Ishikawa (cell line): ENCODE data around the gene GPR151.

ENCODE experiments used
- CEBPB ChIP-seq: IDR thresholded peaks from 2 replicates; pipeline ENCODE4 v1.6.1; 2012
- CREB1 ChIP-seq: IDR thresholded peaks from 2 replicates; pipeline ENCODE4 v1.6.1; 2012; ENCODE audit warnings: low read depth
- NFIC ChIP-seq: IDR thresholded peaks from 2 replicates; pipeline ENCODE4 v1.6.1; 2012
- RAD21 ChIP-seq: IDR thresholded peaks from 2 replicates; pipeline ENCODE4 v1.6.1; 2012; ENCODE audit warnings: low read depth
- TAF1 ChIP-seq: IDR thresholded peaks from 2 replicates; pipeline ENCODE4 v1.6.1; 2012; ENCODE audit warnings: low read depth, mild to moderate bottlenecking
- TCF12 ChIP-seq: IDR thresholded peaks from 2 replicates; pipeline ENCODE4 v1.6.1; 2012; ENCODE audit warnings: low read depth
- ZBTB7A ChIP-seq: IDR thresholded peaks from 2 replicates; pipeline ENCODE4 v1.6.1; 2012; ENCODE audit warnings: low read depth
- TF ChIP-seq, protein P1 (sequence below): IDR thresholded peaks from 2 replicates; pipeline ENCODE4 v1.6.1; 2012; ENCODE audit warnings: low read depth, mild to moderate bottlenecking
- TF ChIP-seq, protein P2 (sequence below): IDR thresholded peaks from 2 replicates; pipeline ENCODE4 v1.6.1; 2012
- TF ChIP-seq, protein P3 (sequence below): IDR thresholded peaks from 2 replicates; pipeline ENCODE4 v1.6.1; 2012

GPR151 gene

DNA sequence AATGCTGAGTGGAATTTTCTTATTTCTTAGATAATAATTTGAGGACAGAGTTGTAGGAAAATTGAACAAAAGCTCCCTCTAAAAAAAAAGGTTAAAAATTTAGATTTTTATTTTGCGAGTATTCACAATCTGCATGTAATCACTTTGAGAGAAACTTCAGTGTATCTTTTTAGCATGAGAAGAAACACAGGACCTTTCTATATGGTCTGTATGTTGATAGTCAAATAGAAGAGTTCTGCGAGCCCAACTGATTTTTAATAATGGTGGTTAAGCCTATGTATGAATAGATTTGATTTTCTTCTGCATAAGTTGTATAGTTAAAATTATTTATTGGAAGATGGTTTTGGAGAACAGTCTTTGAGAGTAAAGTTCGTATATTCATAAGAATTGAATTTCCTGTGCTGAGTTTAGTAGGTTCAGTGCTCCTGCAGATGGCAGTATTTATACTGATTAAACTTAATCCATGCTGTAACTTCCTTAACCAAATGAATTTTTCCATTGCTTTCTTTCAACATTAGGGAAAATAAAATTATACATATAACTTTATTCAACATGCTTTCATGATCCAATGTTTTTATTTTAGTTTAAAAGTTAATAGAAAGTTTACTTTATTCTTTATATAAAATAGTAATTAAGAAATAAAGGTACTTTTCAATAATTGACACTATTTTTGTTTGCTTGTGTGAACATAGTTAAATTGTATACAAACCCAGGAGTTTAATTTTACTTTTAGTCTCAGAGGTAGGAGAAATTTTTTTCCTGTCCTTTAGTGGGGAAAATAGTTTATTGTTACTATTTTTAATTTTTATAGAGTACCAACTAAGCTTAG, 49.3 kb downstream of the GPR151 start:
- TF ChIP-seq NFIC (no peak), TCF12 (no peak), TAF1 (no peak)

DNA sequence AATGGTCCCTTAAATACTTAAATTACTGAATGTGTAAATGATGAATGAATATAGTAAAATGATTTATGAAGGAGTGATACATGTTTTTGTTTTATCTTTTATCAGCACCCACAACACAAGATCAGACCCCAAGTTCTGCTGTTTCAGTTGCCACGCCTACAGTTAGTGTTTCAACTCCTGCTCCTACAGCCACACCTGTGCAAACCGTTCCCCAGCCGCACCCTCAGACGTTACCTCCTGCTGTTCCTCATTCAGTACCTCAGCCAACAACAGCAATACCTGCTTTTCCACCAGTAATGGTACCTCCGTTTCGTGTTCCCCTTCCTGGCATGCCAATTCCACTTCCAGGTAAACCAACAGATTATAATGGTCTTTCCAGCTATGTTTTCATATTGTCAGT, 52.5 kb downstream of the GPR151 start:
- TF ChIP-seq RAD21, result no peak
- TF ChIP-seq, protein P1, sequence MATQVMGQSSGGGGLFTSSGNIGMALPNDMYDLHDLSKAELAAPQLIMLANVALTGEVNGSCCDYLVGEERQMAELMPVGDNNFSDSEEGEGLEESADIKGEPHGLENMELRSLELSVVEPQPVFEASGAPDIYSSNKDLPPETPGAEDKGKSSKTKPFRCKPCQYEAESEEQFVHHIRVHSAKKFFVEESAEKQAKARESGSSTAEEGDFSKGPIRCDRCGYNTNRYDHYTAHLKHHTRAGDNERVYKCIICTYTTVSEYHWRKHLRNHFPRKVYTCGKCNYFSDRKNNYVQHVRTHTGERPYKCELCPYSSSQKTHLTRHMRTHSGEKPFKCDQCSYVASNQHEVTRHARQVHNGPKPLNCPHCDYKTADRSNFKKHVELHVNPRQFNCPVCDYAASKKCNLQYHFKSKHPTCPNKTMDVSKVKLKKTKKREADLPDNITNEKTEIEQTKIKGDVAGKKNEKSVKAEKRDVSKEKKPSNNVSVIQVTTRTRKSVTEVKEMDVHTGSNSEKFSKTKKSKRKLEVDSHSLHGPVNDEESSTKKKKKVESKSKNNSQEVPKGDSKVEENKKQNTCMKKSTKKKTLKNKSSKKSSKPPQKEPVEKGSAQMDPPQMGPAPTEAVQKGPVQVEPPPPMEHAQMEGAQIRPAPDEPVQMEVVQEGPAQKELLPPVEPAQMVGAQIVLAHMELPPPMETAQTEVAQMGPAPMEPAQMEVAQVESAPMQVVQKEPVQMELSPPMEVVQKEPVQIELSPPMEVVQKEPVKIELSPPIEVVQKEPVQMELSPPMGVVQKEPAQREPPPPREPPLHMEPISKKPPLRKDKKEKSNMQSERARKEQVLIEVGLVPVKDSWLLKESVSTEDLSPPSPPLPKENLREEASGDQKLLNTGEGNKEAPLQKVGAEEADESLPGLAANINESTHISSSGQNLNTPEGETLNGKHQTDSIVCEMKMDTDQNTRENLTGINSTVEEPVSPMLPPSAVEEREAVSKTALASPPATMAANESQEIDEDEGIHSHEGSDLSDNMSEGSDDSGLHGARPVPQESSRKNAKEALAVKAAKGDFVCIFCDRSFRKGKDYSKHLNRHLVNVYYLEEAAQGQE, result no peak
- no peak for TF ChIP-seq CREB1
- TF ChIP-seq TCF12, result no peak
- TF ChIP-seq, protein P2, sequence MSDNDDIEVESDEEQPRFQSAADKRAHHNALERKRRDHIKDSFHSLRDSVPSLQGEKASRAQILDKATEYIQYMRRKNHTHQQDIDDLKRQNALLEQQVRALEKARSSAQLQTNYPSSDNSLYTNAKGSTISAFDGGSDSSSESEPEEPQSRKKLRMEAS, result no peak
- TF ChIP-seq, protein P3, sequence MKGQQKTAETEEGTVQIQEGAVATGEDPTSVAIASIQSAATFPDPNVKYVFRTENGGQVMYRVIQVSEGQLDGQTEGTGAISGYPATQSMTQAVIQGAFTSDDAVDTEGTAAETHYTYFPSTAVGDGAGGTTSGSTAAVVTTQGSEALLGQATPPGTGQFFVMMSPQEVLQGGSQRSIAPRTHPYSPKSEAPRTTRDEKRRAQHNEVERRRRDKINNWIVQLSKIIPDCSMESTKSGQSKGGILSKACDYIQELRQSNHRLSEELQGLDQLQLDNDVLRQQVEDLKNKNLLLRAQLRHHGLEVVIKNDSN, result no peak
- no peak for TF ChIP-seq CEBPB
- no peak for TF ChIP-seq ZBTB7A
